ENCODE results near the gene SMARCD1.

- no peak for TF ChIP-seq CTCF (IDR thresholded peaks at IDR 0.05 in 8 of 11, conservative IDR thresholded peaks at IDR 0.05 in 3 of 11)
- TF ChIP-seq POLR2A (IDR thresholded peaks at IDR 0.05) = no peak
- TF ChIP-seq POLR2AphosphoS5 (IDR thresholded peaks at IDR 0.05) = no peak
Observed at GRCh38 chr12:50058743-50059312, 26.3 kb upstream of the SMARCD1 start.
